Measurements from ENCODE around the gene PIM1.

DNA sequence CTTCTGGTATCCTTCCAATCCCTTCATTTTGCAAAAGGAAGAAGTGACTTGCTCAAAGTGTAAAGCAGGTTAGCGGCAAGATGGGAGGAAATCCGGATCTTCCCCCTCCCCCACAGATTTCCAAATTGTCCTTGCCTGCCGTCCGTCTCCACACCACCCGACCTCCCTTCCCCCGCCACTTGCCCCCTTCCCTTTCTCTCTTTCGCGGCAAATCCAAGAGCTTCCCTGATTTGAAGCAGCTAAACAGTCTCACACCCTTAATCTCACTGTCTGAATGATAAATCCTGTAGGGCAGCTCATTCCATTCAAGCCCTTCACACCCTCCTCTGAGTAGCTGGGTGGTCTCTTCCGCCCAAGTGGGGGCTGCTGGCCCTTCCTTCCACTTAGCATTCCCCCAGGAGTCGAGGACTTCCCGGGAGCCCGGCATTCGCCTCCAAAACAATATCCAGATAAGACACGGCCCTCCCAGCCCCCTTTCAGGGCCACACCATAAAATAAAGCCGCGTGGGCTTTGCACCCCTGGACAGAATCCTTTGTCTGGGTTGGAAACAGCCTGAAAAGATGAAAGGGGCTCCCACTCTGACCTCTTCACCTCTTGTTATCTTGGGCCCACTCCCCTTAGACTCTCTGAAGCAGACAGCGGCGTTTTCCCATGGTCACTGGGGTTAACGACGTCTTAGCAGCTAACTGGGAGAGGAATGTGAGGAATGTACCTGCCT is 44.0 kb upstream of the PIM1 start:
- TF ChIP-seq, protein P1, sequence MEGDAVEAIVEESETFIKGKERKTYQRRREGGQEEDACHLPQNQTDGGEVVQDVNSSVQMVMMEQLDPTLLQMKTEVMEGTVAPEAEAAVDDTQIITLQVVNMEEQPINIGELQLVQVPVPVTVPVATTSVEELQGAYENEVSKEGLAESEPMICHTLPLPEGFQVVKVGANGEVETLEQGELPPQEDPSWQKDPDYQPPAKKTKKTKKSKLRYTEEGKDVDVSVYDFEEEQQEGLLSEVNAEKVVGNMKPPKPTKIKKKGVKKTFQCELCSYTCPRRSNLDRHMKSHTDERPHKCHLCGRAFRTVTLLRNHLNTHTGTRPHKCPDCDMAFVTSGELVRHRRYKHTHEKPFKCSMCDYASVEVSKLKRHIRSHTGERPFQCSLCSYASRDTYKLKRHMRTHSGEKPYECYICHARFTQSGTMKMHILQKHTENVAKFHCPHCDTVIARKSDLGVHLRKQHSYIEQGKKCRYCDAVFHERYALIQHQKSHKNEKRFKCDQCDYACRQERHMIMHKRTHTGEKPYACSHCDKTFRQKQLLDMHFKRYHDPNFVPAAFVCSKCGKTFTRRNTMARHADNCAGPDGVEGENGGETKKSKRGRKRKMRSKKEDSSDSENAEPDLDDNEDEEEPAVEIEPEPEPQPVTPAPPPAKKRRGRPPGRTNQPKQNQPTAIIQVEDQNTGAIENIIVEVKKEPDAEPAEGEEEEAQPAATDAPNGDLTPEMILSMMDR (IDR thresholded peaks at IDR 0.05), result no peak
- no peak for TF ChIP-seq ZFX (IDR thresholded peaks at IDR 0.05; ENCODE audit: borderline replicate concordance)

Measured in 22Rv1 (cell line).